Trophoblast cell (in vitro differentiated cells and primary cell): ENCODE results near the gene WNT7B.

ENCODE experiments used
- DNase-seq, 2 donors: peaks; one replicate each; pipeline ENCODE4 v3.0.0-alpha.2; 2016
- H2AFZ ChIP-seq: 2 replicates; pipeline ENCODE4 v1.6.1; 2013; ENCODE audit warnings: low read length, moderate library complexity, mild to moderate bottlenecking; ENCODE audit not compliant: insufficient read depth, poor library complexity
- H2AK5ac ChIP-seq: 2 replicates; pipeline ENCODE4 v1.6.1; 2013; ENCODE audit warnings: mild to moderate bottlenecking, low read length
- H2BK120ac ChIP-seq: 2 replicates; pipeline ENCODE4 v1.6.1; 2013; ENCODE audit warnings: low read length, mild to moderate bottlenecking, moderate library complexity; ENCODE audit not compliant: insufficient read depth, poor library complexity
- H2BK12ac ChIP-seq: 2 replicates; pipeline ENCODE4 v1.6.1; 2013; ENCODE audit warnings: mild to moderate bottlenecking, low read length, moderate library complexity
- H2BK5ac ChIP-seq: 2 replicates; pipeline ENCODE4 v1.6.1; 2013; ENCODE audit warnings: low read length, low read depth, moderate library complexity, mild to moderate bottlenecking; ENCODE audit not compliant: poor library complexity
- H3K14ac ChIP-seq: 2 replicates; pipeline ENCODE4 v1.6.1; 2013; ENCODE audit warnings: mild to moderate bottlenecking, low read length
- H3K18ac ChIP-seq: 2 replicates; pipeline ENCODE4 v1.6.1; 2013; ENCODE audit warnings: mild to moderate bottlenecking, low read length
- H3K23ac ChIP-seq: 2 replicates; pipeline ENCODE4 v1.6.1; 2013; ENCODE audit warnings: low read length
- H3K27ac ChIP-seq: 2 replicates; pipeline ENCODE4 v1.5.1; 2013; ENCODE audit warnings: low read depth, mild to moderate bottlenecking, inconsistent platforms, low read length, moderate library complexity
- H3K27me3 ChIP-seq: 2 replicates; pipeline ENCODE4 v1.6.1; 2013; ENCODE audit warnings: inconsistent platforms, mild to moderate bottlenecking, low read length, moderate library complexity; ENCODE audit not compliant: insufficient read depth
- H3K36me3 ChIP-seq, 2 experiments: 1 replicate in 1 of 2; 2 replicates in 1 of 2; pipeline ENCODE4 v1.6.1; 2013; ENCODE audit warnings: low read length in 2 of 2, mild to moderate bottlenecking in 2 of 2, moderate library complexity in 1 of 2; ENCODE audit not compliant: insufficient read depth in 2 of 2, control insufficient read depth in 1 of 2
- H3K4ac ChIP-seq: 2 replicates; pipeline ENCODE4 v1.6.1; 2013; ENCODE audit warnings: low read depth, mild to moderate bottlenecking, low read length, moderate library complexity
- H3K4me1 ChIP-seq, 2 experiments: 1 replicate in 1 of 2; 2 replicates in 1 of 2; pipeline ENCODE4 v1.6.1; 2013; ENCODE audit warnings: low read length in 2 of 2, mild to moderate bottlenecking in 2 of 2, moderate library complexity in 1 of 2; ENCODE audit not compliant: insufficient read depth in 2 of 2, control insufficient read depth in 1 of 2
- H3K4me2 ChIP-seq: 2 replicates; pipeline ENCODE4 v1.6.1; 2013; ENCODE audit warnings: inconsistent platforms, mild to moderate bottlenecking, low read length, moderate library complexity
- H3K4me3 ChIP-seq: 2 replicates; pipeline ENCODE4 v1.5.1; 2013; ENCODE audit warnings: mild to moderate bottlenecking, low read depth, low read length, inconsistent platforms
- H3K79me1 ChIP-seq: one replicate; pipeline ENCODE4 v1.6.1; 2013; ENCODE audit warnings: low read length
- H3K79me2 ChIP-seq: 2 replicates; pipeline ENCODE4 v1.6.1; 2013; ENCODE audit warnings: low read length, mild to moderate bottlenecking; ENCODE audit not compliant: control insufficient read depth, insufficient read depth, poor library complexity
- H3K9ac ChIP-seq: 2 replicates; pipeline ENCODE4 v1.6.1; 2013; ENCODE audit warnings: mild to moderate bottlenecking, low read length
- H3K9me3 ChIP-seq: 2 replicates; pipeline ENCODE4 v1.6.1; 2013; ENCODE audit warnings: low read depth, mild to moderate bottlenecking, control low read depth, inconsistent platforms, low read length; ENCODE audit not compliant: insufficient read depth
- H4K12ac ChIP-seq: 2 replicates; pipeline ENCODE4 v1.6.1; 2013; ENCODE audit warnings: low read depth, mild to moderate bottlenecking, low read length, moderate library complexity
- H4K8ac ChIP-seq: 2 replicates; pipeline ENCODE4 v1.6.1; 2013; ENCODE audit warnings: low read depth, mild to moderate bottlenecking, low read length, moderate library complexity
- H4K91ac ChIP-seq: one replicate; pipeline ENCODE4 v1.6.1; 2013; ENCODE audit warnings: low read depth, mild to moderate bottlenecking, low read length, moderate library complexity
- WGBS: extraction: QIAGEN DNeasy Blood & Tissue Kit; methylation state at CpG from one replicate; pipeline ENCODE4 v1.1.7; 2013; ENCODE audit warnings: missing lambda C conversion rate; ENCODE audit not compliant: insufficient read length, insufficient coverage; ENCODE audit errors: extremely low coverage; 5-methylcytosine and 5-hydroxymethylcytosine counted together

Gene WNT7B

GRCh38 chr22:45880091-45880715 lies 96.8 kb downstream of the WNT7B start:
- DNase-seq, result no peak
- no peak overlapping the region for H2BK120ac ChIP-seq
- no peak overlapping the region for H3K4me3 ChIP-seq
- H4K8ac ChIP-seq, result no peak overlapping the region
- no peak overlapping the region for H2BK12ac ChIP-seq
- no peaks in the 10 kb centered on the region for H3K4me1 ChIP-seq
- H3K27me3 ChIP-seq, result peaks cover 13% of the 10 kb centered on the region
- no peak overlapping the region for H4K91ac ChIP-seq
- WGBS, result no CpG with 5 or more reads among the region's 22 CpGs
- H2AK5ac ChIP-seq, result no peak overlapping the region
- H3K79me1 ChIP-seq, result no peaks in the 10 kb centered on the region
- no peak overlapping the region for H3K4ac ChIP-seq
- no peak overlapping the region for H3K4me2 ChIP-seq
- H3K9me3 ChIP-seq, result no peaks in the 10 kb centered on the region
- no peak overlapping the region for H2BK5ac ChIP-seq
- no peak overlapping the region for H3K14ac ChIP-seq
- no peak overlapping the region for H3K23ac ChIP-seq
- H3K9ac ChIP-seq, result no peak overlapping the region
- H4K12ac ChIP-seq, result no peak overlapping the region
- H3K18ac ChIP-seq, result no peak overlapping the region
- no peaks in the 10 kb centered on the region for H3K79me2 ChIP-seq
- no peak overlapping the region for H2AFZ ChIP-seq
- H3K36me3 ChIP-seq, result no peaks in the 10 kb centered on the region
- no peak overlapping the region for H3K27ac ChIP-seq

DNA sequence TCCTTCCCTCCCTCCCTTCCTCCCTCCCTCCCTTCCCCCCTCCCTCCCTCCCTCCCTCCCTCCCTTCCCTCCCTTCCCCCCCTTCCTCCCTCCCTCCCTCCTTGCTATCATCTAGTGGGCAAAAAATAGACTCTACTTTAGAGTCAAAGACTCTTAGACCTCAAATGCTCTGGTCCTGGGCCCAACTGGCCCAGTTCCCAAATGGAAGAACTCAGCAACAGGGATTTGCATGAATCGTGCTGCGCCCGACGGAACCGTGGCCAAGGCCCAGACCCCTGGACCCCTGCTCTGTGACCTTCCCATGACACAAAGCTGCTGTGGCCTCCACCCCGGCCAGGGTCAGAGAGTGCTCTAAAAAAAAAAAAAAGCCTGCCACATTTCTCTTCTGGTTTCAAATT lies 97.4 kb downstream of the WNT7B start:
- WGBS, result no CpG with 5 or more reads among the region's 6 CpGs
- H3K4ac ChIP-seq, result no peak overlapping the region
- H3K4me3 ChIP-seq, result no peak overlapping the region
- H3K9ac ChIP-seq, result no peak overlapping the region
- H3K14ac ChIP-seq, result no peak overlapping the region
- H3K9me3 ChIP-seq, result no peaks in the 10 kb centered on the region
- no peak overlapping the region for H2AK5ac ChIP-seq
- no peak for DNase-seq
- H2BK5ac ChIP-seq, result no peak overlapping the region
- H3K36me3 ChIP-seq, result no peaks in the 10 kb centered on the region
- no peak overlapping the region for H2AFZ ChIP-seq
- H3K27me3 ChIP-seq, result peaks cover 13% of the 10 kb centered on the region
- no peak overlapping the region for H2BK120ac ChIP-seq
- no peak overlapping the region for H4K91ac ChIP-seq
- no peak overlapping the region for H2BK12ac ChIP-seq
- H3K79me1 ChIP-seq, result no peaks in the 10 kb centered on the region
- no peak overlapping the region for H4K12ac ChIP-seq
- no peak overlapping the region for H3K27ac ChIP-seq
- no peak overlapping the region for H3K23ac ChIP-seq
- no peak overlapping the region for H3K4me2 ChIP-seq
- no peak overlapping the region for H3K18ac ChIP-seq
- H3K4me1 ChIP-seq, result no peaks in the 10 kb centered on the region
- no peak overlapping the region for H4K8ac ChIP-seq
- no peaks in the 10 kb centered on the region for H3K79me2 ChIP-seq

- no peak overlapping the region for H4K91ac ChIP-seq
- H3K9ac ChIP-seq, result no peak overlapping the region
- no peak overlapping the region for H2BK5ac ChIP-seq
- H3K4me2 ChIP-seq, result no peak overlapping the region
- H3K27me3 ChIP-seq, result peaks cover 13% of the 10 kb centered on the region
- no peak overlapping the region for H3K4me3 ChIP-seq
- DNase-seq, result no peak
- H2AFZ ChIP-seq, result no peak overlapping the region
- no peak overlapping the region for H4K8ac ChIP-seq
- no peak overlapping the region for H2BK120ac ChIP-seq
- no peaks in the 10 kb centered on the region for H3K9me3 ChIP-seq
- H3K79me2 ChIP-seq, result no peaks in the 10 kb centered on the region
- H3K18ac ChIP-seq, result no peak overlapping the region
- no peak overlapping the region for H3K4ac ChIP-seq
- H3K4me1 ChIP-seq, result no peaks in the 10 kb centered on the region
- no peaks in the 10 kb centered on the region for H3K36me3 ChIP-seq
- no peak overlapping the region for H3K23ac ChIP-seq
- H2BK12ac ChIP-seq, result no peak overlapping the region
- H2AK5ac ChIP-seq, result no peak overlapping the region
- H3K79me1 ChIP-seq, result no peaks in the 10 kb centered on the region
- no CpG with 5 or more reads among the region's 16 CpGs for WGBS
- no peak overlapping the region for H3K14ac ChIP-seq
- no peak overlapping the region for H3K27ac ChIP-seq
- no peak overlapping the region for H4K12ac ChIP-seq
These were observed 97.9 kb downstream of the WNT7B start for GRCh38 chr22:45878901-45879551.

GRCh38 chr22:45878051-45878781 lies 98.7 kb downstream of the WNT7B start:
- Histone ChIP-seq H4K8ac (no peak overlapping the region), H3K9ac (no peak overlapping the region), H3K36me3 (no peaks in the 10 kb centered on the region), H2BK12ac (no peak overlapping the region), H3K4me2 (no peak overlapping the region), H2BK120ac (no peak overlapping the region), H3K27ac (no peak overlapping the region), H2BK5ac (no peak overlapping the region), H2AK5ac (no peak overlapping the region), H3K9me3 (no peaks in the 10 kb centered on the region), H3K4me3 (no peak overlapping the region), H3K23ac (no peak overlapping the region), H3K79me1 (no peaks in the 10 kb centered on the region), H3K4me1 (no peaks in the 10 kb centered on the region), H3K79me2 (no peaks in the 10 kb centered on the region), H4K91ac (no peak overlapping the region), H2AFZ (no peak overlapping the region), H4K12ac (no peak overlapping the region), H3K27me3 (peaks cover 13% of the 10 kb centered on the region), H3K18ac (no peak overlapping the region), H3K4ac (no peak overlapping the region), H3K14ac (no peak overlapping the region)
- WGBS, result no CpG with 5 or more reads among the region's 25 CpGs
- DNase-seq, result no peak
